Sigmoid colon (tissue), 3 donors: Measurements from ENCODE around the gene SHLD3.

Source experiments
- CTCF ChIP-seq, 4 experiments: fragments of 450-650 bp in 3 of 4; fragments of 200-600 bp in 1 of 4; IDR thresholded peaks; one replicate each; pipeline ENCODE4 v1.5.1; 2016 to 2019; ENCODE audit warnings: antibody characterized with exemption in 4 of 4, mild to moderate bottlenecking in 3 of 4, moderate library complexity in 2 of 4
- POLR2A ChIP-seq, 2 donors: fragments of 450-650 bp; IDR thresholded peaks; one replicate each; pipeline ENCODE4 v1.6.1; 2016; ENCODE audit warnings: antibody characterized with exemption in 2 of 2, mild to moderate bottlenecking in 2 of 2, moderate library complexity in 2 of 2

- TF ChIP-seq CTCF (IDR thresholded peaks at IDR 0.05) (peak in 1 of 4 experiments; percentile 40), POLR2A (IDR thresholded peaks at IDR 0.05) (no peak)
These were observed at the start of gene SHLD3, which contains the start of gene TRAPPC13 for GRCh38 chr5:65624571-65625555.
